Retinal pigment epithelial cell (primary cell): ENCODE data around the gene EIF4EBP2.

Experiments used
- DNase-seq: peaks from one replicate; pipeline ENCODE4 v3.0.0-alpha.2; 2010; ENCODE audit warnings: low read depth
- H3K4me3 ChIP-seq: 2 replicates; pipeline ENCODE4 v1.5.1; 2011; ENCODE audit warnings: mild to moderate bottlenecking, low read length, control low read depth, moderate library complexity
- TF ChIP-seq, protein P1 (sequence below): conservative IDR thresholded peaks from 2 replicates; pipeline ENCODE4 v1.5.1; 2011; ENCODE audit warnings: low read depth, low read length, control low read depth, inconsistent platforms

Gene EIF4EBP2, protein sequence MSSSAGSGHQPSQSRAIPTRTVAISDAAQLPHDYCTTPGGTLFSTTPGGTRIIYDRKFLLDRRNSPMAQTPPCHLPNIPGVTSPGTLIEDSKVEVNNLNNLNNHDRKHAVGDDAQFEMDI

DNA sequence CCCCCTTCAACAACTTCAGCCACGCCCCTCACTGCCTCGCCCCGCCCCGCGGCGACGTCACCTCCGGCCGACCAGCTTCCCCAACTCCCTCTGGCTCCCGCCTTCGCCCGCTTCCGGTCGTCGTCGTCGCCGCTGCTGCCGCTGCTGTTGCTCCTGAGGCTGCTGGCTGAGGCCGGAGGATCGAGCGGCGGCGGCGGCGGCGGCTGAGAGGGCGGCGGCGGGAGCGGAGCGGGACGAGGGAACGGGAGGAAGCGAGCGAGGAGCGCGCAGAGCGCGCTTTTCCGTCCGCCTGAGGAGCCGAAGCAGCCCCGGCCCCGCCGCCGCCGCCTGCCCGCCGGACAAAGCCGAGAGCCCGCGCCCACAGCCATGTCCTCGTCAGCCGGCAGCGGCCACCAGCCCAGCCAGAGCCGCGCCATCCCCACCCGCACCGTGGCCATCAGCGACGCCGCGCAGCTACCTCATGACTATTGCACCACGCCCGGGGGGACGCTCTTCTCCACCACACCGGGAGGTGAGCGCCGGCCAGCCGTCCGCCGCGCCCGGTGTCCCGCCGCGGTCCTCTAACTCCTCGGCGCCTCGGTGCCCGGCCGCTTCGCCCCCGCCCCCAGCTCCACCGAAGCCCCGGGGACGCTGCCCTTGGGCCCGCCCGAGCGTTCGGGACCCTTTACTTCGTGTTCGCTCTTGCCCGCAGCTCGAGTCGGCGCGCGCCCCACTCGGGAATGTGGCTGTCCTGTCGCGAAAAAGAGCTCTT lies at the start of gene EIF4EBP2:
Gene EIF4EBP2, plus strand, starts transcription at position 110 of the 751 bp plus-strand sequence. Its CDS starts 257 bp downstream, at position 367.
- TF ChIP-seq, protein P1, sequence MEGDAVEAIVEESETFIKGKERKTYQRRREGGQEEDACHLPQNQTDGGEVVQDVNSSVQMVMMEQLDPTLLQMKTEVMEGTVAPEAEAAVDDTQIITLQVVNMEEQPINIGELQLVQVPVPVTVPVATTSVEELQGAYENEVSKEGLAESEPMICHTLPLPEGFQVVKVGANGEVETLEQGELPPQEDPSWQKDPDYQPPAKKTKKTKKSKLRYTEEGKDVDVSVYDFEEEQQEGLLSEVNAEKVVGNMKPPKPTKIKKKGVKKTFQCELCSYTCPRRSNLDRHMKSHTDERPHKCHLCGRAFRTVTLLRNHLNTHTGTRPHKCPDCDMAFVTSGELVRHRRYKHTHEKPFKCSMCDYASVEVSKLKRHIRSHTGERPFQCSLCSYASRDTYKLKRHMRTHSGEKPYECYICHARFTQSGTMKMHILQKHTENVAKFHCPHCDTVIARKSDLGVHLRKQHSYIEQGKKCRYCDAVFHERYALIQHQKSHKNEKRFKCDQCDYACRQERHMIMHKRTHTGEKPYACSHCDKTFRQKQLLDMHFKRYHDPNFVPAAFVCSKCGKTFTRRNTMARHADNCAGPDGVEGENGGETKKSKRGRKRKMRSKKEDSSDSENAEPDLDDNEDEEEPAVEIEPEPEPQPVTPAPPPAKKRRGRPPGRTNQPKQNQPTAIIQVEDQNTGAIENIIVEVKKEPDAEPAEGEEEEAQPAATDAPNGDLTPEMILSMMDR, result no peak
- peak; percentile 78 for DNase-seq
- peak within 1 kb of the TSS; percentile 91 for H3K4me3 ChIP-seq

DNA sequence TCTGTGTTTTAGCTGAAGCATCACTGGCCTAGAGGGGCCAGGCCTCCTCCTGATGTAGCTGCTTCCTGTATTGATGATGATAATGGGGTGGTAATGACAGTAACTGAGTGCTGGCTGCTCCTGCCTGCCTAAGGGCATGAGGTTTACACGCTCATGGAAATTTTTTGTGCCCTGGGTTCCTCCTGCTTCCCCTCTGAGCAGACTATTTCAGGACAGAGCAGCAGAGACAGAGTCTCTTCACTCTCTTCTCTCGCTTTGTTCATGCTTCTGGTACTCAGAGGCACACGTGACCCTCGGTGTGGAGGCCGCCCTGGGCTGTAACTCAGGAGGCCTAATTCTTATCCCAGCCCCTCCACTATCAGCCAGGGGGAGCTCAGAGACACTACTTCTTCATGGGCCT lies 49.4 kb upstream of the EIF4EBP2 start:
- no peak for DNase-seq
- TF ChIP-seq, protein P1, result no peak
- H3K4me3 ChIP-seq, result no peak overlapping the region

DNA sequence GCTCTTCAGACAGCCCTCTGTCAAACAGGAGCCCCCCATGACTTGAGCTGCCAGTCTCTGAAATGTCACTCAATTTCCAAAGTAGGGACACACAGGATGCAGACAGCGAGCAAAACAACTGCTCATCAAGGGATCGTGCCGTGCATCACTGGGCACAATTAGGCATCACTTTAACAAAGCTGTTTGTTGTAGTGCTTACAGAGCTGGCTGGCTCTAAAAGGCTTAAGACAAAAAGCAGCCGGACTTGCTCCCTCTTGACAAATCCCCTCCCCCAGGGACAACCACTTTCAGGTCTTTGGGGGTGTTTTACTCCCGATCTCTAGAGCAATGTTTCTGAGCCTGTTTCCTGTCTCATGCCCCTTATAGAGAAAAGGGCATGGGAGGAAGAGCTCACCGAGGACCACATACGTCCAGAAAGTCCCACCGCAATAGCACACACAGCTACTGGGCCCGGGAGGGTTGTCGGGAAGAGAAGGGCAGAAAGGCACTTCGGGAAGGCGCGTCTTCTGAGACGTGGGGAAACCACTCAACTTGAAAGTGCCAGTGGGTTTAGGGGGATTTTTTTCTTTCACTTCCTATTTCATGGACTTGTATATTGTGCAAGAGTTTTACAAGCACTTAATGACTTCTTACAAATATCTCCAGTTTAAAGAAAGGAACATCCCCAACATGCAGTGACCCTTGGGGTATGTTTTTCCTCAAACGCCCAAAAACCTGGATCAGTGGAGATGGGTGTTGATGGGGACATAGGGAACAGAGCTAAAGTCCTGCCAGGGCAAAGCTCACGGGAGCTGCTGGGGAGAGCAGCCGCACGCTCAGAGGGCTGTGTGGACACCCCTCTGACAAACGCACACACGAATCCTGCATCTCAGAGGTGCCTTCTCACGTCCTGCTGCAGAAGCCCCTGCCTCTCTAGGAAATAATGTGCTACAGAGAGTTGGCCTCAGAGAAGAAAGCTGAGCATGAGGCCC lies 48.6 kb upstream of the EIF4EBP2 start:
- no peak for DNase-seq
- TF ChIP-seq, protein P1, result no peak
- H3K4me3 ChIP-seq, result no peak overlapping the region

DNA sequence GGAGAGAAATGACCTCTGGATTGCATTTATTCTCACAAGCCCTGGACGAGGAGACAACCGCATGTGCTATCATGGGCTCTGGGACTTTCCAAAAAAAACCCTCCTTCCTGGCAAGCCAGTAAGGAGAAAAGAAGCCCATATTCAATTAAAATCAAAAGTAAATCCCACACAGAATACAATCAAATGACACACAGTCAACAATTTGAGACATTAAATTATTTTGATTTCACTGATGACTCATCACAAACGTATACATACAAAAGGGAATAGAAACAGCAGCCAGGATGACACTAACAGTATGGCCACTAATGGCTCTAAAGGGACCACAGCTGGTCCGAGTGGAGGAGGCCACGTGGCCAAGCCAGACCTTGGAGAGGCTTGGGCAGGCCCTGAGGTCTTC lies 46.4 kb upstream of the EIF4EBP2 start:
- DNase-seq, result no peak
- TF ChIP-seq, protein P1, result no peak
- no peak overlapping the region for H3K4me3 ChIP-seq

DNA sequence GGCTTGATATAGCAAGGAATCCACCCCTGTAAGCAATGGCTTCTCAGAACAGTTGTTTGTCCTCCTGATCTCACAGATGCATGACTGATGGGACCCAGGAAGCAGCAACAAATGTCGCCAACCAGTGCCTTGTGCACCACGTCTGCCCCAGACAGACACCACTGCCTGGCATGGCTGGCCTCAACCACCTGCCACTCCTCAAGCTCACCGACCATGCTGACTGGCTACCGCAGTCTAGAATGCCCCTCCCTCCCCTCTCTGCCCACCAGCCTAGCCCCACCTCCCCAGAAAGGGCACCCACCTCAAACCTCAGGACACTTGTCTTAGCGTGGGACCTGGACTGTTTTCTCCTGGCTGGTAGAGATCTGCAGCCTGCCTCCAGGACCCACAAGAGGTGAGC lies 45.5 kb upstream of the EIF4EBP2 start:
- no peak for DNase-seq
- TF ChIP-seq, protein P1, result no peak
- H3K4me3 ChIP-seq, result no peak overlapping the region

DNA sequence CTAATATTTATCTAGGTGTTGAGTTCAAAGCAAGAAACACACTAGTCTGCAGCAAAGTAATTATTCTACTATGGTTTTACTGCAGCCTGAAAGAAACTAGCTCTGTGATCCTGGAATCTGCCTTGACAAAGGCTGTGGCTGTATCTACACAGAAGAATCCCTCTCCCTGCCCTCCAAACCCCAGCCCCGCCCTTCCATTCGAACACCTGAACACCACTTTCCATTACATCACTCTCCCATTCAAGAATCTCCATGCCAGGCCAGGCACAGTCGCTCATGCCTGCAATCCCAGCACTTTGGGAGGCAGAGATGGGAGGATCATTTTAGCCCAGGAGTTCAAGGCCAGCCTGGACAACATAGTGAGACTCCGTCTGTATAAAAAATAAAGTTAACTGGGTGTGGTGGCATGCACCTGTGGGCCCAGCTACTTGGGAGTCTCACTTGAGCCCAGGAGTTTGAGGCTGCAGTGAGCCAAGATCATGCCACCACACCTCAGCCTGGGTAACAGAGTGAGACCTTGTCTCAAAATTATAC lies 44.9 kb upstream of the EIF4EBP2 start:
- no peak for DNase-seq
- TF ChIP-seq, protein P1, result no peak
- no peak overlapping the region for H3K4me3 ChIP-seq
